ENCODE results near the gene ZGLP1.

GRCh38 chr19:10315335-10316214, 6.0 kb upstream of the ZGLP1 start, which contains the start of gene FDX2:
- no peak for TF ChIP-seq CTCF (optimal IDR thresholded peaks at IDR 0.05 in 1 of 3, IDR thresholded peaks at IDR 0.05 in 1 of 3, conservative IDR thresholded peaks at IDR 0.05 in 1 of 3; ENCODE audit: extremely low read depth in 1 of 3, insufficient read depth in 2 of 3, low read length in 3 of 3)
- no peak for TF ChIP-seq EZH2 (IDR thresholded peaks at IDR 0.05; ENCODE audit: low read length)
